ENCODE measurements around the gene PSMB7.

The PSMB7 gene

DNA sequence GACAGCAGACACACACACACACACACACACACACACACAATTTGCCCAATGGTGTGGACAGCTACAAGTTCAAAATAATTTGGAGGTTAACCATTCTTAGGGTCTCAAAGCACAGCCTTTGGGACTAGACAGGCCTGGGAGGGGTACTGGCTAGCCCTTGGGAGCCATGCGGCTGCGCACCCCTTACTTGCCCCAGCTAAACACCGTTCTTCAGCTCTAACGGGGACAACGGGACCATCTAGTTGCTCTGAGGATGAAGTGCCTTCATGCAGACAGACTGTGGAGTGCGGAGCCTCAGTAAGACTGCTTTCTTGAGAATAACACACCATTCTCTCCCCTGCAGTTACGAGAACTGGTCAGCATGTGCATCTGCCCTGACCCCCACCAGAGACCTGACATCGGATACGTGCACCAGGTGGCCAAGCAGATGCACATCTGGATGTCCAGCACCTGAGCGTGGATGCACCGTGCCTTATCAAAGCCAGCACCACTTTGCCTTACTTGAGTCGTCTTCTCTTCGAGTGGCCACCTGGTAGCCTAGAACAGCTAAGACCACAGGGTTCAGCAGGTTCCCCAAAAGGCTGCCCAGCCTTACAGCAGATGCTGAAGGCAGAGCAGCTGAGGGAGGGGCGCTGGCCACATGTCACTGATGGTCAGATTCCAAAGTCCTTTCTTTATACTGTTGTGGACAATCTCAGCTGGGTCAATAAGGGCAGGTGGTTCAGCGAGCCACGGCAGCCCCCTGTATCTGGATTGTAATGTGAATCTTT is 64.6 kb downstream of the PSMB7 start (continued):
- TF ChIP-seq, protein P1, sequence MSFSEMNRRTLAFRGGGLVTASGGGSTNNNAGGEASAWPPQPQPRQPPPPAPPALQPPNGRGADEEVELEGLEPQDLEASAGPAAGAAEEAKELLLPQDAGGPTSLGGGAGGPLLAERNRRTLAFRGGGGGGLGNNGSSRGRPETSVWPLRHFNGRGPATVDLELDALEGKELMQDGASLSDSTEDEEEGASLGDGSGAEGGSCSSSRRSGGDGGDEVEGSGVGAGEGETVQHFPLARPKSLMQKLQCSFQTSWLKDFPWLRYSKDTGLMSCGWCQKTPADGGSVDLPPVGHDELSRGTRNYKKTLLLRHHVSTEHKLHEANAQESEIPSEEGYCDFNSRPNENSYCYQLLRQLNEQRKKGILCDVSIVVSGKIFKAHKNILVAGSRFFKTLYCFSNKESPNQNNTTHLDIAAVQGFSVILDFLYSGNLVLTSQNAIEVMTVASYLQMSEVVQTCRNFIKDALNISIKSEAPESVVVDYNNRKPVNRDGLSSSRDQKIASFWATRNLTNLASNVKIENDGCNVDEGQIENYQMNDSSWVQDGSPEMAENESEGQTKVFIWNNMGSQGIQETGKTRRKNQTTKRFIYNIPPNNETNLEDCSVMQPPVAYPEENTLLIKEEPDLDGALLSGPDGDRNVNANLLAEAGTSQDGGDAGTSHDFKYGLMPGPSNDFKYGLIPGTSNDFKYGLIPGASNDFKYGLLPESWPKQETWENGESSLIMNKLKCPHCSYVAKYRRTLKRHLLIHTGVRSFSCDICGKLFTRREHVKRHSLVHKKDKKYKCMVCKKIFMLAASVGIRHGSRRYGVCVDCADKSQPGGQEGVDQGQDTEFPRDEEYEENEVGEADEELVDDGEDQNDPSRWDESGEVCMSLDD (tag by site-specific recombination; IDR thresholded peaks at IDR 0.05), result no peak
- TF ChIP-seq ZNF10 (tag by site-specific recombination; IDR thresholded peaks at IDR 0.05) (no peak), ZNF24 (tag by site-specific recombination; IDR thresholded peaks at IDR 0.05) (no peak), REPIN1 (tag by site-specific recombination; IDR thresholded peaks at IDR 0.05; ENCODE audit: low read depth) (no peak), ZNF664 (tag by site-specific recombination; IDR thresholded peaks at IDR 0.05) (no peak), ZNF830 (tag by site-specific recombination; IDR thresholded peaks at IDR 0.05; ENCODE audit: low read depth) (no peak)
- TF ChIP-seq, protein P2, sequence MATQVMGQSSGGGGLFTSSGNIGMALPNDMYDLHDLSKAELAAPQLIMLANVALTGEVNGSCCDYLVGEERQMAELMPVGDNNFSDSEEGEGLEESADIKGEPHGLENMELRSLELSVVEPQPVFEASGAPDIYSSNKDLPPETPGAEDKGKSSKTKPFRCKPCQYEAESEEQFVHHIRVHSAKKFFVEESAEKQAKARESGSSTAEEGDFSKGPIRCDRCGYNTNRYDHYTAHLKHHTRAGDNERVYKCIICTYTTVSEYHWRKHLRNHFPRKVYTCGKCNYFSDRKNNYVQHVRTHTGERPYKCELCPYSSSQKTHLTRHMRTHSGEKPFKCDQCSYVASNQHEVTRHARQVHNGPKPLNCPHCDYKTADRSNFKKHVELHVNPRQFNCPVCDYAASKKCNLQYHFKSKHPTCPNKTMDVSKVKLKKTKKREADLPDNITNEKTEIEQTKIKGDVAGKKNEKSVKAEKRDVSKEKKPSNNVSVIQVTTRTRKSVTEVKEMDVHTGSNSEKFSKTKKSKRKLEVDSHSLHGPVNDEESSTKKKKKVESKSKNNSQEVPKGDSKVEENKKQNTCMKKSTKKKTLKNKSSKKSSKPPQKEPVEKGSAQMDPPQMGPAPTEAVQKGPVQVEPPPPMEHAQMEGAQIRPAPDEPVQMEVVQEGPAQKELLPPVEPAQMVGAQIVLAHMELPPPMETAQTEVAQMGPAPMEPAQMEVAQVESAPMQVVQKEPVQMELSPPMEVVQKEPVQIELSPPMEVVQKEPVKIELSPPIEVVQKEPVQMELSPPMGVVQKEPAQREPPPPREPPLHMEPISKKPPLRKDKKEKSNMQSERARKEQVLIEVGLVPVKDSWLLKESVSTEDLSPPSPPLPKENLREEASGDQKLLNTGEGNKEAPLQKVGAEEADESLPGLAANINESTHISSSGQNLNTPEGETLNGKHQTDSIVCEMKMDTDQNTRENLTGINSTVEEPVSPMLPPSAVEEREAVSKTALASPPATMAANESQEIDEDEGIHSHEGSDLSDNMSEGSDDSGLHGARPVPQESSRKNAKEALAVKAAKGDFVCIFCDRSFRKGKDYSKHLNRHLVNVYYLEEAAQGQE (tag by site-specific recombination; IDR thresholded peaks at IDR 0.05), result no peak
- TF ChIP-seq, protein P3, sequence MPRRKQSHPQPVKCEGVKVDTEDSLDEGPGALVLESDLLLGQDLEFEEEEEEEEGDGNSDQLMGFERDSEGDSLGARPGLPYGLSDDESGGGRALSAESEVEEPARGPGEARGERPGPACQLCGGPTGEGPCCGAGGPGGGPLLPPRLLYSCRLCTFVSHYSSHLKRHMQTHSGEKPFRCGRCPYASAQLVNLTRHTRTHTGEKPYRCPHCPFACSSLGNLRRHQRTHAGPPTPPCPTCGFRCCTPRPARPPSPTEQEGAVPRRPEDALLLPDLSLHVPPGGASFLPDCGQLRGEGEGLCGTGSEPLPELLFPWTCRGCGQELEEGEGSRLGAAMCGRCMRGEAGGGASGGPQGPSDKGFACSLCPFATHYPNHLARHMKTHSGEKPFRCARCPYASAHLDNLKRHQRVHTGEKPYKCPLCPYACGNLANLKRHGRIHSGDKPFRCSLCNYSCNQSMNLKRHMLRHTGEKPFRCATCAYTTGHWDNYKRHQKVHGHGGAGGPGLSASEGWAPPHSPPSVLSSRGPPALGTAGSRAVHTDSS (tag by site-specific recombination; IDR thresholded peaks at IDR 0.05), result no peak

DNA sequence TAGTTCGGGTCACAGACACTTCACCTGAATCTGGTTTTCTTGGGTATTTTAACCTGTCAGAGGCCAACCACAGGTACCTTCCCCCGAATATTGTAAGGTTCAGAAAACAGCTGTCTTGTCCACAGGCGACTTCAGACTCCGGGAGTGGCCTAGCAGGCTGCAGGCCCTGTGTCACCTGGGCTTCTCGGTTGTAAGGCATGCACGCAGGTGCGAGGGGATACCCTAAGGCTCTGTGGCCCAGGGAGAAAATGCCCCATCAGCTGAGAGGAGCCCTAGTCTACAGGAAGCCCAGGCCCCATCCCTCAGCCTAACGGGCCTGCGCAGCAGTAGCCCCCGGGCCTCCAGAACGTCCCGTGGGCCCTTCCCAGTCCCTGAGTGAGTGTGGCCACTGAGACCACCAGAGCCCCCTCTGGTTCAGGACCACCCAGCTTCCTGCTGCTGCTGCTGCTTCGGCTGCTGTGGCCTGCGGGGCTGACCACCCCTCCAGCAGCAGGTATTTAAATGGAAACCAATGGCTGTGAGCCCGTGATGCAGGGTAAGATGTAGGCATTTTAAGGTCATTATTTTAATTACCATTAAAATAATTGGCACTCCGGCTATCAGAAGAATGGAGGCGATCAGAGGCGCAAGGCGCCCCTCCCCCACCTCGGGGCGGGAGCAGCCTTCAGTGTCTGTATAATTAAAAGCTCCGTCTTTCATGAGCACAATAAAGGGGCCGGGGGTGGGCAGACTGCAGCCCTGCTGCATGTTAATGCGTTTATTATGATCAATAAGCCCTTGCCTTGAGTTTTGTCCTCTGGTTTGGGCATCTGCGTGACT is 65.4 kb downstream of the PSMB7 start:
- CTCF ChIA-PET, result no interaction called here
- Histone ChIP-seq H3K9me3 (ENCODE audit: control insufficient read depth, insufficient read depth, low read depth, low read length) (no peaks in the 10 kb centered on the region), H3K36me3 (ENCODE audit: control insufficient read depth in 2 of 2, insufficient read depth in 1 of 2, low read length in 2 of 2) (peaks cover 0 to 77% of the 10 kb centered on the region in 2 experiments; a peak in 1 of 3 replicates), H3K4me1 (ENCODE audit: control insufficient read depth, insufficient read depth, low read length) (no peaks in the 10 kb centered on the region), H3K27ac (ENCODE audit: extremely low read depth, low read depth, low read length) (no peak overlapping the region), H3K4me3 (ENCODE audit: low read depth, low read length) (no peak overlapping the region)
- POLR2A ChIA-PET, result no interaction called here
- TF ChIP-seq ZNF501 (tag by site-specific recombination; IDR thresholded peaks at IDR 0.05), result no peak
- TF ChIP-seq, protein P4, sequence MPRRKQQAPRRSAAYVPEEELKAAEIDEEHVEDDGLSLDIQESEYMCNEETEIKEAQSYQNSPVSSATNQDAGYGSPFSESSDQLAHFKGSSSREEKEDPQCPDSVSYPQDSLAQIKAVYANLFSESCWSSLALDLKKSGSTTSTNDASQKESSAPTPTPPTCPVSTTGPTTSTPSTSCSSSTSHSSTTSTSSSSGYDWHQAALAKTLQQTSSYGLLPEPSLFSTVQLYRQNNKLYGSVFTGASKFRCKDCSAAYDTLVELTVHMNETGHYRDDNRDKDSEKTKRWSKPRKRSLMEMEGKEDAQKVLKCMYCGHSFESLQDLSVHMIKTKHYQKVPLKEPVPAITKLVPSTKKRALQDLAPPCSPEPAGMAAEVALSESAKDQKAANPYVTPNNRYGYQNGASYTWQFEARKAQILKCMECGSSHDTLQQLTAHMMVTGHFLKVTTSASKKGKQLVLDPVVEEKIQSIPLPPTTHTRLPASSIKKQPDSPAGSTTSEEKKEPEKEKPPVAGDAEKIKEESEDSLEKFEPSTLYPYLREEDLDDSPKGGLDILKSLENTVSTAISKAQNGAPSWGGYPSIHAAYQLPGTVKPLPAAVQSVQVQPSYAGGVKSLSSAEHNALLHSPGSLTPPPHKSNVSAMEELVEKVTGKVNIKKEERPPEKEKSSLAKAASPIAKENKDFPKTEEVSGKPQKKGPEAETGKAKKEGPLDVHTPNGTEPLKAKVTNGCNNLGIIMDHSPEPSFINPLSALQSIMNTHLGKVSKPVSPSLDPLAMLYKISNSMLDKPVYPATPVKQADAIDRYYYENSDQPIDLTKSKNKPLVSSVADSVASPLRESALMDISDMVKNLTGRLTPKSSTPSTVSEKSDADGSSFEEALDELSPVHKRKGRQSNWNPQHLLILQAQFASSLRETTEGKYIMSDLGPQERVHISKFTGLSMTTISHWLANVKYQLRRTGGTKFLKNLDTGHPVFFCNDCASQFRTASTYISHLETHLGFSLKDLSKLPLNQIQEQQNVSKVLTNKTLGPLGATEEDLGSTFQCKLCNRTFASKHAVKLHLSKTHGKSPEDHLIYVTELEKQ (tag by site-specific recombination; IDR thresholded peaks at IDR 0.05; ENCODE audit: borderline replicate concordance), result no peak
- no peak for TF ChIP-seq ZBTB20 (tag by site-specific recombination; IDR thresholded peaks at IDR 0.05)
- no peak for TF ChIP-seq ZNF837 (tag by site-specific recombination; IDR thresholded peaks at IDR 0.05)
- TF ChIP-seq, protein P5, sequence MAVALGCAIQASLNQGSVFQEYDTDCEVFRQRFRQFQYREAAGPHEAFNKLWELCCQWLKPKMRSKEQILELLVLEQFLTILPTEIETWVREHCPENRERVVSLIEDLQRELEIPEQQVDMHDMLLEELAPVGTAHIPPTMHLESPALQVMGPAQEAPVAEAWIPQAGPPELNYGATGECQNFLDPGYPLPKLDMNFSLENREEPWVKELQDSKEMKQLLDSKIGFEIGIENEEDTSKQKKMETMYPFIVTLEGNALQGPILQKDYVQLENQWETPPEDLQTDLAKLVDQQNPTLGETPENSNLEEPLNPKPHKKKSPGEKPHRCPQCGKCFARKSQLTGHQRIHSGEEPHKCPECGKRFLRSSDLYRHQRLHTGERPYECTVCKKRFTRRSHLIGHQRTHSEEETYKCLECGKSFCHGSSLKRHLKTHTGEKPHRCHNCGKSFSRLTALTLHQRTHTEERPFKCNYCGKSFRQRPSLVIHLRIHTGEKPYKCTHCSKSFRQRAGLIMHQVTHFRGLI (tag by site-specific recombination; IDR thresholded peaks at IDR 0.05), result no peak
- no peak for TF ChIP-seq ZNF266 (tag by site-specific recombination; IDR thresholded peaks at IDR 0.05; ENCODE audit: low read depth)
- TF ChIP-seq, protein P6, sequence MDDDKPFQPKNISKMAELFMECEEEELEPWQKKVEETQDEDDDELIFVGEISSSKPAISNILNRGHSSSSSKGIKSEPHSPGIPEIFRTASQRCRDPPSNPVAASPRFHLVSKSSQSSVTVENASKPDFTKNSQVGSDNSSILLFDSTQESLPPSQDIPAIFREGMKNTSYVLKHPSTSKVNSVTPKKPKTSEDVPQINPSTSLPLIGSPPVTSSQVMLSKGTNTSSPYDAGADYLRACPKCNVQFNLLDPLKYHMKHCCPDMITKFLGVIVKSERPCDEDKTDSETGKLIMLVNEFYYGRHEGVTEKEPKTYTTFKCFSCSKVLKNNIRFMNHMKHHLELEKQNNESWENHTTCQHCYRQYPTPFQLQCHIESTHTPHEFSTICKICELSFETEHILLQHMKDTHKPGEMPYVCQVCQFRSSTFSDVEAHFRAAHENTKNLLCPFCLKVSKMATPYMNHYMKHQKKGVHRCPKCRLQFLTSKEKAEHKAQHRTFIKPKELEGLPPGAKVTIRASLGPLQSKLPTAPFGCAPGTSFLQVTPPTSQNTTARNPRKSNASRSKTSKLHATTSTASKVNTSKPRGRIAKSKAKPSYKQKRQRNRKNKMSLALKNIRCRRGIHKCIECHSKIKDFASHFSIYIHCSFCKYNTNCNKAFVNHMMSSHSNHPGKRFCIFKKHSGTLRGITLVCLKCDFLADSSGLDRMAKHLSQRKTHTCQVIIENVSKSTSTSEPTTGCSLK (tag by site-specific recombination; IDR thresholded peaks at IDR 0.05), result no peak
- TF ChIP-seq, protein P7, sequence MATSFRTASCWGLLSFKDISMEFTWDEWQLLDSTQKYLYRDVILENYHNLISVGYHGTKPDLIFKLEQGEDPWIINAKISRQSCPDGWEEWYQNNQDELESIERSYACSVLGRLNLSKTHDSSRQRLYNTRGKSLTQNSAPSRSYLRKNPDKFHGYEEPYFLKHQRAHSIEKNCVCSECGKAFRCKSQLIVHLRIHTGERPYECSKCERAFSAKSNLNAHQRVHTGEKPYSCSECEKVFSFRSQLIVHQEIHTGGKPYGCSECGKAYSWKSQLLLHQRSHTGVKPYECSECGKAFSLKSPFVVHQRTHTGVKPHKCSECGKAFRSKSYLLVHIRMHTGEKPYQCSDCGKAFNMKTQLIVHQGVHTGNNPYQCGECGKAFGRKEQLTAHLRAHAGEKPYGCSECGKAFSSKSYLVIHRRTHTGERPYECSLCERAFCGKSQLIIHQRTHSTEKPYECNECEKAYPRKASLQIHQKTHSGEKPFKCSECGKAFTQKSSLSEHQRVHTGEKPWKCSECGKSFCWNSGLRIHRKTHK (tag by site-specific recombination; IDR thresholded peaks at IDR 0.05), result no peak

Data from HEK293 (cell line).